SJSA1 (cell line): ENCODE results near the gene HNRNPL. TPM values are rescaled to one million over a fixed set of nuclear protein-coding genes. Genes with fewer than 3 reads are reported as not detected.
A peak's percentile ranks its signal among the peaks of the same experiment; 100 is the strongest.
"Not testable (repeated sequence)": the region's sequence is repeated elsewhere in the genome, so short reads cannot be mapped to it uniquely, and the experiment has no call there.

Experiments
- DNase-seq, 2 experiments: peaks; one replicate each; pipeline ENCODE4 v3.0.0-alpha.2; 2015 to 2020; ENCODE audit warnings: low spot score in 2 of 2, low read depth in 1 of 2
- H3K27ac ChIP-seq: fragments of 250-450 bp; sonication (Bioruptor Pico); 2 replicates; pipeline ENCODE4 v1.5.1; 2020; ENCODE audit warnings: mild to moderate bottlenecking, moderate library complexity
- H3K27me3 ChIP-seq: fragments of 250-450 bp; sonication (Bioruptor Pico); replicated peaks from 2 replicates; pipeline ENCODE4 v1.5.1; 2020; ENCODE audit warnings: mild to moderate bottlenecking, moderate library complexity
- H3K36me3 ChIP-seq: fragments of 250-450 bp; sonication (Bioruptor Pico); 2 replicates; pipeline ENCODE4 v1.5.1; 2020; ENCODE audit warnings: mild to moderate bottlenecking
- H3K4me1 ChIP-seq: fragments of 250-450 bp; sonication (Bioruptor Pico); replicated peaks from 2 replicates; pipeline ENCODE4 v1.6.1; 2021; ENCODE audit warnings: mild to moderate bottlenecking
- H3K4me3 ChIP-seq: fragments of 250-450 bp; sonication (Bioruptor Pico); 2 replicates; pipeline ENCODE4 v1.5.1; 2020; ENCODE audit warnings: mild to moderate bottlenecking
- H3K9me3 ChIP-seq: fragments of 250-450 bp; sonication (Bioruptor Pico); replicated peaks from 2 replicates; pipeline ENCODE4 v1.5.1; 2020; ENCODE audit warnings: mild to moderate bottlenecking
- total RNA-seq: library from RNA; depleted of rRNA; stranded (reverse); fragments of >200 nt; shearing (Covaris generic); gene quantifications from 2 replicates; pipeline ENCODE4 v1.2.3, GENCODE V29; 2014

Gene HNRNPL
- total RNA-seq, 1 experiment from 2014 or later, result 343 TPM

DNA sequence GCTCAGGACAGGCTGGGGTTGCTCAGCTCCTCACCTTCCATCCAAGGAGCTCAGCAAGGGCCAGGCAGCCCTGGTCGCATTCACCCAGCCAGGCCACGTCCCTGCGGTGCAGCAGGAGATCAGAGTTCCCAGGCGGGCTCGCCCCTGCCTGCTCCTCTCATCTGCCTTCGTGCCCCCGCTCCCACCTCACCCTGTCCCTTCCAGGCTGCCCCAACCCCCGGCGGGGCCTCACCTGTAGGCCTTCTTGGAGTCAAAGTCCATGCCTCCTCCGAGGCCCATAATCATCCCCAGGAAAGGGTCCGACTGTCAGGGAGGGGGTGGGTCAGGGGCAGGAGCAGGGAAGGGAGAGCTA is 29.6 kb upstream of the HNRNPL start:
- H3K36me3 ChIP-seq, result no peaks in the 10 kb centered on the region
- H3K4me3 ChIP-seq, result no peak overlapping the region
- no peaks in the 10 kb centered on the region for H3K4me1 ChIP-seq
- no peaks in the 10 kb centered on the region for H3K27me3 ChIP-seq
- no peak for DNase-seq
- H3K27ac ChIP-seq, result no peak overlapping the region
- H3K9me3 ChIP-seq, result no peaks in the 10 kb centered on the region

DNA sequence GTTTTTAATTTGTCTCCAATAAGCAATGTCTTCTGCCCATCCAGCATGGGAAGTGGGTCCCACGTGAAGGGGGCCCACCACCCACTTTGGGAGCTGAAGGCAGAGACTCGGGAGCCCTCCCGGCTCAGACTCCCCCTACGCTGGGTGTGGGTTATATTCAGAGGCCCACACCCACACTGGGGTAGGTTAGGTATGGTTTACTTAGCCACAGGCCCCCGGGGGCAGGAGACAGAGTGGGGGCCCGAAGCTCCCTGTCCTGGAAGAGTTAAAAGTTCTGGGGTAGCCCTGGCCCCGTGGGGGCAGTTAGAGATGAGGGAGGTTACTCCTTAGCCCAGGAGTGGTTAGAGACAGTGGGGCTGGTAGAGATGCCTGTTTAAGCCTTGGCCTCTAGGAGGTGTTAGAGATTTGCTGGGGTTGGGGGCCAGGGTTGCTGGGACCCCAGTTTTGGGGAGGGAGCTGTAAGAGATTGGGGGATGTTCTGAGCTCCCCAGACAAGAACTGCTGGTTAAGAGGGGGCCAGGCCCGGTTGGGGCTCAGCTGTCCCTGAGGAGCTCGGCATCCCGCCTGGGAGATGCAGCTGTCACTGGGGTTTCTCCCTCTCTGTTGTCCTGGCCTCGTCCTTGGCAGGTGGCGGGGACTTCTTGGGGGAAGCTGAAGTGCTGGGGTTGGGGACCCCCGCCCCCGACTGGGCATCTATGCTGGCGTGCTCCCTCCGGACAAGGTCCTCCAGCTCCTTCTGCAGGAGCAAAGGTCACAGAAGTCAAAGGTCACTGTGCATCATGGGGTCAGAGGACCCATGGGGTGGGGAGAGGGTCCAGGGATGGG is 29.0 kb upstream of the HNRNPL start:
- no peak overlapping the region for H3K27ac ChIP-seq
- H3K4me3 ChIP-seq, result no peak overlapping the region
- no peaks in the 10 kb centered on the region for H3K9me3 ChIP-seq

DNA sequence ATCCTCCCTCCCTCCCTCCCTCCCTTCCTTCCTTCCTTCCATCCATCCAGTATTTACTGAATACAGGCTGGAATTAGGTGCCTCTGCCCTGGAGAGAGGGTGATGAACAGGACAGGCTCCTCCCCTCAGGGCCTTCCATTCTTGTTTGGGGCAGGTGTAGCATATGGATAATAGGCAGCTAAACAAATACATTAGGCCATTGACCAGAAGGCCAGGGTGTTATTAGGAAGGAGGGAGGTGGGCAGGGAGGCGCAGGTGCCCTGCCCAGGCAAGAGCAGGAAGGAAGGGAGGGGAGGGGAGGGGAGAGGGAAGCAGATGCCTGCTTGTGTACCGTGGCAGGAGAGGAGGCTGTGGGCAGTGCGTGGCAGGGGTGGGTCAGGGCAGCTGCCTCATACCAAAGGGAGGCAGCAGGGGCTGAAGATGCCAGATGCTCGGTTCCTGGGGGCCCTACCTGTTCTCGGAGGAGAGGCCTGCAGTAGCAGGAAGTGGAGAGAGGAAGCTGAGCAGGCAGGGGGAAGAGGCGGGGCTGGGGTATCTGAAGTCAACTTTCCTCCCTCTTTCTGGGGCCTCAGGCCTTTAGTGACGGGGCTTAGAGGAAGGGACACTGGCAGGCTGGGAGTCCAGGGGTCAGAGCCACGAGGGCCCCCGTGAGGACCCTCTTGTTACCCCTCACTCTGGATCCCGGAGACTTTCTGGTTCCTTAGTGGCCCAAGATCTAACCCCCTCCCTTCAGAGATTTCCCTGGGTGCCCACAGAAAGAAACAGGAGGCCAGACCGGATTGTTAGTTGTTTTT is 28.2 kb upstream of the HNRNPL start, which contains the start of gene RINL:
TSS of gene RINL (minus strand) at position 495 of the 794 bp plus-strand sequence. CDS start 1,533 bp downstream, outside the sequence.
- DNase-seq, result no peak
- H3K27ac ChIP-seq, result no peak within 1 kb of the TSS
- no peaks in the 10 kb centered on the region for H3K9me3 ChIP-seq
- H3K27me3 ChIP-seq, result no peaks in the 10 kb centered on the region
- no peaks in the 10 kb centered on the region for H3K4me1 ChIP-seq
- H3K36me3 ChIP-seq, result no peaks in the 10 kb centered on the region
- no peak within 1 kb of the TSS for H3K4me3 ChIP-seq

More for the DNA sequence above, 29.0 kb upstream of the HNRNPL start:
- no peak for DNase-seq
- no peaks in the 10 kb centered on the region for H3K27me3 ChIP-seq
- no peaks in the 10 kb centered on the region for H3K4me1 ChIP-seq
- no peaks in the 10 kb centered on the region for H3K36me3 ChIP-seq

- DNase-seq, result no peak
- H3K9me3 ChIP-seq, result no peaks in the 10 kb centered on the region
- no peaks in the 10 kb centered on the region for H3K4me1 ChIP-seq
- no peak overlapping the region for H3K27ac ChIP-seq
- no peak overlapping the region for H3K4me3 ChIP-seq
- no peaks in the 10 kb centered on the region for H3K27me3 ChIP-seq
- no peaks in the 10 kb centered on the region for H3K36me3 ChIP-seq
These were observed 26.0 kb upstream of the HNRNPL start for GRCh38 chr19:38875656-38876395.

DNA sequence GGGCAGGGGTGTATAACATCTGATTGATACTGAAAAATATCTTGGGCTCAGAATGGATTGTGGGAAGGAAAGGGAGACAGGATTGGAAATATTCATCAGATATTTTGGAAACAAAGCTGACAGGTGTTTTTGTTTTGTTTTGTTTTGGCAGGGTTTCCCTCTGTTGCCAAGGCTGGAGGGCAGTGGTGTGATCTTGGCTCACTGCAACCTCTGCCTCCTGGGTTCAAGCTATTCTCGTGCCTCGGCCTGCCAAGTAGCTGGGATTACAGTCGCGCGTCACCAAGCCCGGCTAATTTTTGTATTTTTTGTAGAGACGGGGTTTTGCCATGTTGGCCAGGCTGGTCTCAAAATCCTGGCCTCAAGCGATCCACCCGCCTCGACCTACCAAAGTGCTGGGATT is 23.6 kb upstream of the HNRNPL start:
- H3K4me1 ChIP-seq, DNase-seq, H3K4me3 ChIP-seq, H3K27me3 ChIP-seq, H3K36me3 ChIP-seq, H3K27ac ChIP-seq, H3K9me3 ChIP-seq: not testable (repeated sequence)

DNA sequence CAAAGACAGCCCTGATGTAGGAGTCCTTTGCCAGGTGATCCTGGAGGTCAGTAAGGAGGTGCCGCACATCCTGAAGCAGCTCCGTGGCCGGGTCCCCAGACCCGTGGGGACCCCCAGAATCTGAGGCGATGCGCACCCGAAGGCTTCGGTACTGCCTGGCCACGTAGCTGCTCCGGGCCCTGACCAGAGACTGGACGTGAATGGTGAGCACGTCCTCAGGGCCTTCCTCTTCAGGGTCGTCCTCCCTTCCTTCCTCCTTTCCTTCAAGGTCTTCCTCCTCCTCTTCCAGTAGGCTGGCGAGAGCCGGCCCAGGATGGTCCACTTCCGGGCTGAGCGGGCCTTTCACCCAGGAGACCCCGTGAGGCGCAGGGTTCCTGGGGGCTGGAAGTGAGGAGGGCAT is 20.8 kb upstream of the HNRNPL start:
- H3K4me3 ChIP-seq, result no peak overlapping the region
- no peaks in the 10 kb centered on the region for H3K36me3 ChIP-seq
- DNase-seq, result no peak
- H3K27me3 ChIP-seq, result no peaks in the 10 kb centered on the region
- no peak overlapping the region for H3K27ac ChIP-seq
- no peaks in the 10 kb centered on the region for H3K9me3 ChIP-seq
- H3K4me1 ChIP-seq, result peaks cover 8% of the 10 kb centered on the region

DNA sequence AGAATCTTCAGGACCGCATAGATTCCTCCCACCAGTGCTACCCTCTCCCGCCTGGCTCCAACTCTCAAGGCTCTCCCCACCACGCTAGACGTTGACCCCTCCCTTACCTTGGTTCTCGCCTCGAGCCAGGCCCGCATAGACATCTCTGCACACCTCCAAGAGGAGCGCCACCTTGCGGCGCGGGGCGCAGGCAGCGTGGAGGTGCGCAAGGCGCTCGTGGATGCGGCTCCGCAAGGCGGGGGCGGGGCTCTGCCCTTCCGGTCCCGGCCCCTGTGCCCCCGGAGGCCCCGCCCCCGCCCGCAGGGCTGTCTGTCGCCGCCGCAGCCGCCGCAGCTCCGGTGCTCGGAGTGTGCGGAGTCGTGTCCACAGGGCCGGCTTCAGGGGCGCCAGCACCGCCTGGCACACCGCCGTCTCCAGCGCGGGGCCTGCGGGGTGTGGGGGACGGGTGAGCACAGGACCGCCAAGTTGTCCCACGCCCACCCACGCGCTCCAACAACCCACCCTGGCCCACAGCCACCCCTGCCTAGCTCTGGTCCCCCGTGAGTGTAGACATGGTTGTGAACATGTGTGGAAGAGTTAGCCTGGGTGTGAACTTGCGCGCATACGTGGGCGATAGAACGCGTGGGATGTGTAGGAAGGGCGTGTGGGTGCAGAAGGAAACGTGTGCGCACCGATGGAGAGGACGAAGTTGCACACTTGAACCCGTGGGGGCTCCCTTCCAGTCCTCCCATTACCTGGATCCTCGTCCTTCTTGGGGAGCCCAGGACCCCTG is 20.2 kb upstream of the HNRNPL start:
- Histone ChIP-seq H3K27ac (no peak overlapping the region), H3K27me3 (no peaks in the 10 kb centered on the region), H3K36me3 (no peaks in the 10 kb centered on the region), H3K4me3 (peak overlapping the region; percentile 17), H3K9me3 (no peaks in the 10 kb centered on the region), H3K4me1 (peaks cover 8% of the 10 kb centered on the region)
- peak; percentile 50 to 69 for DNase-seq

DNA sequence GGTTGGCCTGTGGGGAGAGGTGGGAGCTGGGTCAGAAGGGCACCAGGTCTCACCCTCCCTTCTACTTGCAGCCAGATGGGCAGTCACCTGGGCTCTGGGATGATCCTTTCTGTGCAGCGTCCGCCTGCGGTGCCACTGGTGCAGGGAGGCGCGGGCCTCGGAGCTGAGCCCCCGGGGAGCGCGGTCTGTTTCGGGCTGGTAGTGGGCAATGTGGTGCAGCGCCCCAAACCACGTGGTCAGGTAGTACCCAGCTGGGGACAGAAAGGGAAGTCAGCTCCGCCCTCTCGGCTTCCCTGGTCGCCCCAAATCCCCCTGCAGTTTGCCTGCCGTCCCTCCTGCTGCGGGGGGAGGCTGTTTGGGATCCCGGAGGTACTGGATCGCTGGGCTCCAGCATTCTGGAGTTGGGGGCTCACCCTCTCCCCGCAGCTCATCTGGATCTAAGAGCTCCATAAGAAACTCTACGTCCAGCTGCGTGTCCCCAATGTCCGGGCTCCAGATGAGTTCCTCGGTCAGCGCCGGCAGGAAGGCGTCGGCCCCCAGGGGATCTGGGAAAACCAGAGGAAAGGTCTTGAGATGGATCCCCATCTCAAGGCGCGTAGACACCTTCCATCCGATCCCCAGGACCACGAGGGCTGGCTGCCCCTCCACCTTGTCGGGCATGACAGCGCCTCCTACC is 19.5 kb upstream of the HNRNPL start:
- H3K27me3 ChIP-seq, result no peaks in the 10 kb centered on the region
- H3K9me3 ChIP-seq, result no peaks in the 10 kb centered on the region
- no peak overlapping the region for H3K27ac ChIP-seq
- no peaks in the 10 kb centered on the region for H3K36me3 ChIP-seq
- peak overlapping the region; percentile 17 for H3K4me3 ChIP-seq
- peaks cover 8% of the 10 kb centered on the region for H3K4me1 ChIP-seq
- DNase-seq, result no peak

- H3K27me3 ChIP-seq, result no peaks in the 10 kb centered on the region
- peaks cover 8% of the 10 kb centered on the region for H3K4me1 ChIP-seq
- DNase-seq, result no peak
- H3K36me3 ChIP-seq, result no peaks in the 10 kb centered on the region
- no peak overlapping the region for H3K4me3 ChIP-seq
- H3K27ac ChIP-seq, result no peak overlapping the region
- H3K9me3 ChIP-seq, result no peaks in the 10 kb centered on the region
These were observed 18.8 kb upstream of the HNRNPL start for GRCh38 chr19:38868551-38868950.

- H3K27ac ChIP-seq, result no peak overlapping the region
- DNase-seq, result no peak
- peaks cover 8% of the 10 kb centered on the region for H3K4me1 ChIP-seq
- H3K4me3 ChIP-seq, result no peak overlapping the region
- H3K9me3 ChIP-seq, result no peaks in the 10 kb centered on the region
- no peaks in the 10 kb centered on the region for H3K36me3 ChIP-seq
- H3K27me3 ChIP-seq, result no peaks in the 10 kb centered on the region
These were observed 17.5 kb upstream of the HNRNPL start for GRCh38 chr19:38867171-38867780.

GRCh38 chr19:38862321-38863059 is 12.7 kb upstream of the HNRNPL start:
- DNase-seq, result no peak
- no peaks in the 10 kb centered on the region for H3K27me3 ChIP-seq

DNA sequence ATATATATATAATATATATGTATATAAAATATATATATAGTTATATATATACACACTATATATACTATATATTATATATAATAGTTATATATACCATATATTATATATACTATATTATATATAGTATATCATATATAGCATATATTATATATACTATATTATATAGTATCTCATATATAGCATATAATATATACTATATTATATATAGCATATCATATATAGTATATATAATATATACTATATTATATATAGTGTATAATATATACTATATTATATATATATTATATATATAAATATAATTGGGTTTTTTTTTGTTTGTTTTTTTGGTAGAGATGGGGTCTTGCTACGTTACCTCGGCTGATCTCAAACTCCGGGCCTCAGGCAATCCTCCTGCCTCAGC is 11.6 kb upstream of the HNRNPL start:
- Histone ChIP-seq H3K27ac (no peak overlapping the region), H3K9me3 (no peaks in the 10 kb centered on the region), H3K36me3 (no peaks in the 10 kb centered on the region), H3K4me3 (no peak overlapping the region), H3K27me3 (no peaks in the 10 kb centered on the region), H3K4me1 (no peaks in the 10 kb centered on the region)
- DNase-seq, result no peak

More at GRCh38 chr19:38862321-38863059, 12.7 kb upstream of the HNRNPL start:
- Histone ChIP-seq H3K4me3 (no peak overlapping the region), H3K27ac (no peak overlapping the region), H3K4me1 (no peaks in the 10 kb centered on the region), H3K9me3 (no peaks in the 10 kb centered on the region), H3K36me3 (no peaks in the 10 kb centered on the region)
